ENCODE results near the gene LMF1.

- TF ChIP-seq TAF1 (IDR thresholded peaks at IDR 0.05; ENCODE audit: borderline replicate concordance, insufficient read depth, low read length) (no peak), REST (IDR thresholded peaks at IDR 0.05; ENCODE audit: insufficient read depth in 1 of 2, low read depth in 2 of 2, low read length in 2 of 2) (no peak), SIN3A (IDR thresholded peaks at IDR 0.05; ENCODE audit: borderline replicate concordance, insufficient read depth, low read length) (no peak)
Observed at GRCh38 chr16:853306-853705, 117.5 kb downstream of the LMF1 start.

All from PFSK-1 (cell line).